PC-9 (cell line): Measurements from ENCODE around the gene ZAR1L. TPM values are rescaled to one million over a fixed set of nuclear protein-coding genes. Genes with fewer than 3 reads are reported as not detected.
A peak's percentile ranks its signal among the peaks of the same experiment; 100 is the strongest.

Source experiments
- BruUV-seq: library from RNA; stranded (reverse); fragments of 400-500 nt; replicated peaks from 2 replicates; lab custom pipeline; 2021; lab: Mats Ljungman, UMichigan
- CTCF ChIA-PET: fragments of 300-600 bp; sonication (Branson Sonifier 250); formaldehyde crosslinking; loops from one replicate; lab custom pipeline; 2022; ENCODE audit warnings: antibody characterized with exemption; lab: Charles Lee
- POLR2A ChIA-PET: fragments of 300-600 bp; sonication (Branson Sonifier 250); formaldehyde crosslinking; loops from one replicate; lab custom pipeline; 2022; ENCODE audit warnings: antibody characterized with exemption; ENCODE audit not compliant: unreplicated experiment; lab: Charles Lee
- DNase-seq, 2 experiments: peaks; one replicate each; pipeline versions ENCODE4 v3.0.0 to v3.0.0-alpha.2; 2015 to 2022; ENCODE audit warnings: mixed read lengths in 1 of 2
- H2AFZ ChIP-seq: fragments of 200-600 bp; sonication (generic); 2 replicates; pipeline ENCODE4 v1.8.1; 2017; ENCODE audit warnings: antibody characterized with exemption
- H3F3A ChIP-seq: fragments of 200-600 bp; sonication (generic); 2 replicates; pipeline ENCODE4 v1.8.1; 2017; ENCODE audit warnings: antibody characterized with exemption, mild to moderate bottlenecking, low read depth; ENCODE audit not compliant: insufficient read depth
- H3K27ac ChIP-seq: fragments of 200-600 bp; sonication (generic); 2 replicates; pipeline ENCODE4 v1.6.1; 2016; ENCODE audit warnings: mixed run types
- H3K27me3 ChIP-seq: fragments of 200-600 bp; sonication (generic); 2 replicates; pipeline ENCODE4 v1.6.1; 2016; ENCODE audit warnings: low read depth, mixed run types; ENCODE audit not compliant: insufficient read depth
- H3K36me3 ChIP-seq: fragments of 200-600 bp; sonication (generic); 2 replicates; pipeline ENCODE4 v1.6.1; 2016; ENCODE audit warnings: low read depth, mixed run types
- H3K4me1 ChIP-seq: fragments of 200-600 bp; sonication (generic); replicated peaks from 2 replicates; pipeline ENCODE4 v1.6.1; 2016; ENCODE audit warnings: mixed run types; ENCODE audit not compliant: insufficient read depth
- H3K4me2 ChIP-seq: fragments of 200-600 bp; sonication (generic); 2 replicates; pipeline ENCODE4 v1.6.1; 2017; ENCODE audit warnings: mixed run types
- H3K4me3 ChIP-seq: fragments of 200-600 bp; sonication (generic); 2 replicates; pipeline ENCODE4 v1.6.1; 2016; ENCODE audit warnings: mixed run types
- H3K79me2 ChIP-seq: fragments of 200-600 bp; sonication (generic); 2 replicates; pipeline ENCODE4 v1.6.1; 2017; ENCODE audit warnings: low read depth, mixed run types
- H3K9me2 ChIP-seq: fragments of 200-600 bp; sonication (generic); 2 replicates; pipeline ENCODE4 v1.8.1; 2017; ENCODE audit warnings: mild to moderate bottlenecking; ENCODE audit not compliant: insufficient read depth
- H3K9me3 ChIP-seq: fragments of 200-600 bp; sonication (generic); 2 replicates; pipeline ENCODE4 v1.8.1; 2016; ENCODE audit warnings: low read depth; ENCODE audit not compliant: insufficient read depth
- H4K20me1 ChIP-seq: fragments of 200-600 bp; sonication (generic); 2 replicates; pipeline ENCODE4 v1.8.1; 2017; ENCODE audit not compliant: insufficient read depth
- EZH2 ChIP-seq: fragments of 200-600 bp; sonication (generic); IDR thresholded peaks from 2 replicates; pipeline ENCODE4 v1.8.0; 2017; ENCODE audit warnings: antibody characterized with exemption, low read depth
- intact Hi-C: fragments of 100-400 bp; cut with micrococcal nuclease; formaldehyde crosslinking; loops from one replicate; pipeline ENCODE4 v1.10.0; 2022; ENCODE audit not compliant: unreplicated experiment
- total RNA-seq: library from RNA; stranded (reverse); gene quantifications from 2 replicates; pipeline ENCODE4 v1.2.3, GENCODE V29; 2021
- TF ChIP-seq, protein P1 (sequence below): fragments of 200-600 bp; sonication (generic); conservative IDR thresholded peaks from 2 replicates; pipeline ENCODE4 v1.6.1; 2017; ENCODE audit warnings: mixed run types, antibody characterized with exemption, mild to moderate bottlenecking, moderate library complexity

ZAR1L gene
- total RNA-seq, 1 experiment from 2014 or later = 0.37 TPM

DNA sequence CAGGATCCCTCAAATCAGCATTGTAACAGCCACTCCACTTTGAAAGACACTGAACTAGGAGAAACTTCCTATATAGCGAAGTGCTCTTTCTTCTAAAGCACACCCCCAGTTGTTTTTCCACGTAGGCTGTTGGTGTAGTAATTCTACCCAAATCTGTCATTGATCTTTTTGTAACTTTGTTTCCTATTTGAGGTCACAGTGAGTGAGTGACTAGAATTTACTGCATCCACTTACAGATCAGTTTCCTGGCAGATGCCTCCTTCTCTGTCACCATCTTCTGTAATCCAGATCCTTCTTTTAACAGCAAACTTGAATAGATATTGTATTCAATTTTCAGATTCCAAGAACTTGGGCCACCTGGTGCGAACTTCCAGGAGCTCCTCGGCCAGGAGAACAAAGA, 15.3 kb downstream of the ZAR1L start:
- Histone ChIP-seq H3K79me2 (no peaks in the 10 kb centered on the region), H3F3A (no peaks in the 10 kb centered on the region), H2AFZ (peak overlapping the region; percentile 13; the same call in 1 of the 2 replicates), H3K36me3 (no peaks in the 10 kb centered on the region), H4K20me1 (no peaks in the 10 kb centered on the region), H3K4me1 (no peaks in the 10 kb centered on the region), H3K27me3 (peaks cover 26% of the 10 kb centered on the region), H3K27ac (no peak overlapping the region), H3K9me2 (no peaks in the 10 kb centered on the region), H3K9me3 (no peaks in the 10 kb centered on the region), H3K4me2 (no peak overlapping the region), H3K4me3 (no peak overlapping the region)
- TF ChIP-seq, protein P1, sequence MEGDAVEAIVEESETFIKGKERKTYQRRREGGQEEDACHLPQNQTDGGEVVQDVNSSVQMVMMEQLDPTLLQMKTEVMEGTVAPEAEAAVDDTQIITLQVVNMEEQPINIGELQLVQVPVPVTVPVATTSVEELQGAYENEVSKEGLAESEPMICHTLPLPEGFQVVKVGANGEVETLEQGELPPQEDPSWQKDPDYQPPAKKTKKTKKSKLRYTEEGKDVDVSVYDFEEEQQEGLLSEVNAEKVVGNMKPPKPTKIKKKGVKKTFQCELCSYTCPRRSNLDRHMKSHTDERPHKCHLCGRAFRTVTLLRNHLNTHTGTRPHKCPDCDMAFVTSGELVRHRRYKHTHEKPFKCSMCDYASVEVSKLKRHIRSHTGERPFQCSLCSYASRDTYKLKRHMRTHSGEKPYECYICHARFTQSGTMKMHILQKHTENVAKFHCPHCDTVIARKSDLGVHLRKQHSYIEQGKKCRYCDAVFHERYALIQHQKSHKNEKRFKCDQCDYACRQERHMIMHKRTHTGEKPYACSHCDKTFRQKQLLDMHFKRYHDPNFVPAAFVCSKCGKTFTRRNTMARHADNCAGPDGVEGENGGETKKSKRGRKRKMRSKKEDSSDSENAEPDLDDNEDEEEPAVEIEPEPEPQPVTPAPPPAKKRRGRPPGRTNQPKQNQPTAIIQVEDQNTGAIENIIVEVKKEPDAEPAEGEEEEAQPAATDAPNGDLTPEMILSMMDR = no peak
- TF ChIP-seq EZH2 = no peak
- POLR2A ChIA-PET = no interaction called here
- no TSS peak for BruUV-seq
- intact Hi-C loops = no loop called here
- CTCF ChIA-PET = no interaction called here
- DNase-seq = no peak

DNA sequence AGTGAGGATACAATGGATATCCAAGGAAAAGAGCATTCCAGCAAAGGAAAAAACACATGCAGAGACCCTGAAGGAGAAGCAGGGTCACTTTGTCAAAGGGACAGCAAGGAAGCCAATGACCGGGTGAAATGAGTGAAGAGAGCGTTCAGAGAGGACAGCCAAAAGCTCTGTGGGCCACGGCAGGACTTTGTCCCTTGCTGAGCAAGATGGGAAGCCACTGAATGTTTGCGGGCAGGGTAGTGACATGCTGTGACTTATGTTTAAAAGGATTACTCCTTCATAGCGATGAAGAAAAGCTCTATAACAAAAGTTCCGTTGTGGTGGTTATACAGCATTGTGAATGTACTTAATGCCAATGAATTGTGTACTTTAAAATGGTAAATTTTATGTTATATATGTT, 16.5 kb downstream of the ZAR1L start:
- no peaks in the 10 kb centered on the region for H3K9me2 ChIP-seq
- ChIA-PET CTCF (no interaction called here), POLR2A (no interaction called here)
- H3K4me1 ChIP-seq = no peaks in the 10 kb centered on the region
- no peaks in the 10 kb centered on the region for H3K36me3 ChIP-seq
- H3K27ac ChIP-seq = no peak overlapping the region
- H3K4me3 ChIP-seq = no peak overlapping the region
- no peak for DNase-seq
- no peaks in the 10 kb centered on the region for H3K79me2 ChIP-seq
- intact Hi-C loops = no loop called here
- H3K27me3 ChIP-seq = peaks cover 26% of the 10 kb centered on the region
- BruUV-seq = no TSS peak
- no peaks in the 10 kb centered on the region for H3F3A ChIP-seq
- H3K9me3 ChIP-seq = no peaks in the 10 kb centered on the region
- H3K4me2 ChIP-seq = no peak overlapping the region
- TF ChIP-seq EZH2 = no peak
- TF ChIP-seq, protein P1 = no peak
- no peak overlapping the region for H2AFZ ChIP-seq
- H4K20me1 ChIP-seq = no peaks in the 10 kb centered on the region

DNA sequence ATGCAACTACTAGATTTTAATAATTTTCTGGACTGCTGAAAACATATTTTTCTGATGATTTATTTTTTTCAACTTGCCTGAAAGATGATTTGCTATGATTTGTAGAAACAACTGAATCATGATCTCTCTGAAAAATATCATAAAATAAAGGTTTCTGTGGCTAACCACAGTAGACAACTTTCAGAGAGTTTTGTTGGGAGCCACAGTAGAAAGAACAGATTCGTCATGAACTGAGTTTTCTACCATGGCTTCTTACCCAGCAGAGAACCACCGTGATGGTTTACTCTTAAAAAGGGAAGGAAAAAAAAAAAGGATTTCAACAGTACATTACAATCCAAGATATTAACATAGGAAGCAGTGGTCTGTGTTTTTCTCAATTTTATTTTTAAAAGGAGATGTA, 18.0 kb downstream of the ZAR1L start:
- Histone ChIP-seq H3K27me3 (peaks cover 26% of the 10 kb centered on the region), H3F3A (no peaks in the 10 kb centered on the region), H3K4me2 (no peak overlapping the region), H3K27ac (no peak overlapping the region), H3K9me2 (no peaks in the 10 kb centered on the region), H2AFZ (no peak overlapping the region), H3K4me1 (no peaks in the 10 kb centered on the region), H3K9me3 (no peaks in the 10 kb centered on the region), H3K36me3 (no peaks in the 10 kb centered on the region), H3K79me2 (no peaks in the 10 kb centered on the region), H4K20me1 (no peaks in the 10 kb centered on the region), H3K4me3 (no peak overlapping the region)
- TF ChIP-seq, protein P1 = no peak
- TF ChIP-seq EZH2 = no peak
- no TSS peak for BruUV-seq
- intact Hi-C loops = no loop called here
- no peak for DNase-seq
- CTCF ChIA-PET = interaction anchor here (0.5 kb wide), 1 partner anchor 384 kb away, joined by 6 read pairs; no protein-coding TSS in a partner anchor
- POLR2A ChIA-PET = no interaction called here
